Parathyroid adenoma (tissue), 2 donors: ENCODE measurements around the gene TRIM17.

Experiments
- H2AFZ ChIP-seq: fragments of 300-600 bp; sonication (generic); one replicate; pipeline ENCODE4 v1.7.0; 2017; ENCODE audit warnings: antibody characterized with exemption, mild to moderate bottlenecking
- H3K27ac ChIP-seq: fragments of 300-600 bp; sonication (generic); one replicate; pipeline ENCODE4 v1.7.0; 2017
- H3K27me3 ChIP-seq: fragments of 300-600 bp; sonication (generic); one replicate; pipeline ENCODE4 v1.7.0; 2017; ENCODE audit warnings: low read length; ENCODE audit not compliant: control insufficient read depth, insufficient read depth
- H3K36me3 ChIP-seq: fragments of 300-600 bp; sonication (generic); one replicate; pipeline ENCODE4 v1.7.0; 2017; ENCODE audit warnings: low read length; ENCODE audit not compliant: control insufficient read depth, insufficient read depth
- H3K4me1 ChIP-seq: fragments of 300-600 bp; sonication (generic); one replicate; pipeline ENCODE4 v1.7.0; 2017; ENCODE audit warnings: control low read depth
- H3K4me2 ChIP-seq: fragments of 300-600 bp; sonication (generic); one replicate; pipeline ENCODE4 v1.7.0; 2017; ENCODE audit warnings: low read length
- H3K4me3 ChIP-seq: fragments of 300-600 bp; sonication (generic); one replicate; pipeline ENCODE4 v1.7.0; 2017; ENCODE audit warnings: low read depth, low read length
- H3K79me2 ChIP-seq: fragments of 300-600 bp; sonication (generic); one replicate; pipeline ENCODE4 v1.7.0; 2017; ENCODE audit warnings: control low read depth
- H3K9ac ChIP-seq: fragments of 300-600 bp; sonication (generic); one replicate; pipeline ENCODE4 v1.7.0; 2017; ENCODE audit warnings: mild to moderate bottlenecking
- H3K9me3 ChIP-seq: fragments of 300-600 bp; sonication (generic); one replicate; pipeline ENCODE4 v1.7.0; 2017; ENCODE audit warnings: low read length; ENCODE audit not compliant: control insufficient read depth
- CTCF ChIP-seq: fragments of 300-600 bp; sonication (generic); IDR thresholded peaks from one replicate; pipeline ENCODE4 v1.7.0; 2017; ENCODE audit warnings: antibody characterized with exemption, mild to moderate bottlenecking
- donor health status: primary hyperparathyroidism.

Gene TRIM17

GRCh38 chr1:228445843-228446650 lies 29.4 kb upstream of the TRIM17 start:
- no peak for TF ChIP-seq CTCF
- no peaks in the 10 kb centered on the region for H3K4me1 ChIP-seq
- no peak overlapping the region for H2AFZ ChIP-seq
- H3K4me3 ChIP-seq, result peak overlapping the region; percentile 32
- no peak overlapping the region for H3K9ac ChIP-seq
- no peaks in the 10 kb centered on the region for H3K9me3 ChIP-seq
- H3K27me3 ChIP-seq, result no peaks in the 10 kb centered on the region
- H3K27ac ChIP-seq, result no peak overlapping the region
- H3K36me3 ChIP-seq, result no peaks in the 10 kb centered on the region
- peak overlapping the region; percentile 66 for H3K4me2 ChIP-seq
- H3K79me2 ChIP-seq, result no peaks in the 10 kb centered on the region

GRCh38 chr1:228445490-228445842 lies 28.8 kb upstream of the TRIM17 start:
- no peak overlapping the region for H3K27ac ChIP-seq
- H3K4me2 ChIP-seq, result peak overlapping the region; percentile 66
- H3K27me3 ChIP-seq, result no peaks in the 10 kb centered on the region
- no peaks in the 10 kb centered on the region for H3K4me1 ChIP-seq
- H3K4me3 ChIP-seq, result peak overlapping the region; percentile 32
- no peaks in the 10 kb centered on the region for H3K79me2 ChIP-seq
- no peak overlapping the region for H3K9ac ChIP-seq
- no peak for TF ChIP-seq CTCF
- no peak overlapping the region for H2AFZ ChIP-seq
- no peaks in the 10 kb centered on the region for H3K9me3 ChIP-seq
- H3K36me3 ChIP-seq, result no peaks in the 10 kb centered on the region

DNA sequence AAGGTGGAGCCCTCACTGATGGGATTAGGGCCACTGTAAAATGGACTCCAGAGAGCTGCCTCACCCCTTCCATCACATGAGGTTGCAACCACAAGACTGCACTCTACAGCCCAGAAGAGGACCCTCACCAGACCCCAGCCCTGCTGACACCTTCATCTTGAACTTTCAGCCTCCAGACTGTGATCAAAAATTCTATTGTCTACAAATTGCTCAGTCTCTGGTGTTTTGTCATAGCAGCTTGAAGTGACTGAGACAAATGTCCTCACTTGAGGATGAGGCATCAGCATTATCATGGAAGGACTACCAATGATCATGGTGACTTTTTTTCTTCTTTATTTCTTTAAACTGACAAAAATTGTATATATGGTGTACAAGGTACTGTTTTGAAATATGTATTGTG lies 26.7 kb upstream of the TRIM17 start:
- H3K9me3 ChIP-seq, result no peaks in the 10 kb centered on the region
- H2AFZ ChIP-seq, result no peak overlapping the region
- no peak overlapping the region for H3K27ac ChIP-seq
- no peaks in the 10 kb centered on the region for H3K36me3 ChIP-seq
- no peaks in the 10 kb centered on the region for H3K4me1 ChIP-seq
- TF ChIP-seq CTCF, result no peak
- H3K79me2 ChIP-seq, result no peaks in the 10 kb centered on the region
- peaks cover 3% of the 10 kb centered on the region for H3K27me3 ChIP-seq
- H3K4me3 ChIP-seq, result no peak overlapping the region
- no peak overlapping the region for H3K9ac ChIP-seq
- H3K4me2 ChIP-seq, result no peak overlapping the region

DNA sequence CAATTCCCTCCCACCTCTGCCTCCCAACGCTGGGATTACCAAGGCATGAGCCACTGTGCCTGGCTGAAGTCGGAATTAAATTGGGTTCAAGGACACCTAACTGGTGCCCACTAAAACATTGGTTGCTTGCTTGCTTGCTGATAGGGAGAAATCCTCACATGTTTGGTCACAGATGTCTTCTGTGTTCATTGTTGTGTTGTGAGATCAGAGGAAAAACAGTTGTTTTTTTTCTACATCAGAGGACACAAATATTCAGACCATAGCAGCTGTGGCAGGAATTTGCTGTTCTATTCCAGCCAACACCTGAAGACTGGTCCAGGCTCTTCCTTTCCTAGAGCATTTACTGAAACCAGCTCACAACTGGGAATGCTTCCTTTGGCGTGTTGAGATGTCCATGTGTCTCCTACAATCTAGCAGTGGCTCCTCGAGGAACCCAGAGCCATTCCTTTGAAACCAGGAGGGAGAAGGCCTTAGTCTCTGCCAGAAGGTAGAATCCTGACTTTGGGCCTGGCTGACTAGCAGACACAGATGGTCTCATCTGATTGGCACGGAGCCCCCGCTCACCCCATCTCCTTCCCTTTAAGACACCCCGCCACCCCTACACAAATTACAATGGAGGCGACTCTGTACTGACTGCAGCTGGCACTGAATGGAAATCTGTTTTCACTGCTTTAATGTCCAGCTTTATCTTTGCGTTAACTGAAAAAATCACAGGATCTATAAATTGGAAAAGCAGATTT lies 24.3 kb upstream of the TRIM17 start:
- Histone ChIP-seq H3K4me1 (no peaks in the 10 kb centered on the region), H2AFZ (no peak overlapping the region), H3K79me2 (no peaks in the 10 kb centered on the region), H3K27me3 (peaks cover 3% of the 10 kb centered on the region), H3K36me3 (no peaks in the 10 kb centered on the region), H3K9me3 (no peaks in the 10 kb centered on the region), H3K9ac (no peak overlapping the region), H3K27ac (no peak overlapping the region), H3K4me3 (no peak overlapping the region), H3K4me2 (no peak overlapping the region)
- TF ChIP-seq CTCF, result no peak
